ENCODE data around the gene SEMA4A.

DNA sequence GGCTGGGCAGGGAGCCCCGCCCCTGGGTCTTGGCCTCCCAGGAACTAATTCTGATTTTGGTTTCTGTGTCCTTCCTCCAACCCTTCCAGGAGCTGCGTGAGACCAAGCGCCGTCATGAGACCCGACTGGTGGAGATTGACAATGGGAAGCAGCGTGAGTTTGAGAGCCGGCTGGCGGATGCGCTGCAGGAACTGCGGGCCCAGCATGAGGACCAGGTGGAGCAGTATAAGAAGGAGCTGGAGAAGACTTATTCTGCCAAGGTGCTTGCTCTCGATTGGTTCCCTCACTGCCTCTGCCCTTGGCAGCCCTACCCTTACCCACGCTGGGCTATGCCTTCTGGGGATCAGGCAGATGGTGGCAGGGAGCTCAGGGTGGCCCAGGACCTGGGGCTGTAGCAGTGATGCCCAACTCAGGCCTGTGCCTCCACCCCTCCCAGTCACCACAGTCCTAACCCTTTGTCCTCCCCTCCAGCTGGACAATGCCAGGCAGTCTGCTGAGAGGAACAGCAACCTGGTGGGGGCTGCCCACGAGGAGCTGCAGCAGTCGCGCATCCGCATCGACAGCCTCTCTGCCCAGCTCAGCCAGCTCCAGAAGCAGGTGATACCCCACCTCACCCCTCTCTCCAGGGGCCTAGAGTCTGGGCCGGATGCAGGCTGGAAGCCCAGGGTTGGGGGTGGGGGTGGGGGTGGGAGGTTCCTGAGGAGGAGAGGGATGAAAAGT, 18.5 kb upstream of the SEMA4A start:
- TF ChIP-seq ZNF274 (IDR thresholded peaks at IDR 0.05; ENCODE audit: low read depth, low read length) (no peak), YY1 (IDR thresholded peaks at IDR 0.05; ENCODE audit: insufficient read depth, insufficient read length) (no peak)

Measured in NT2/D1 (cell line).